Right lobe of liver (tissue), 6 donors: ENCODE measurements around the gene XRCC3. TPM values are rescaled to one million over a fixed set of nuclear protein-coding genes. Genes with fewer than 3 reads are reported as not detected.

Experiments used
- ATAC-seq, 4 donors: fragments of 200-7000 bp; cut with Tn5 transposase; one replicate each; pipeline ENCODE4 v1.9.1; 2020; ENCODE audit warnings: mild to moderate bottlenecking in 4 of 4, moderate library complexity in 4 of 4
- DNase-seq, 3 donors: peaks; one replicate each; pipeline ENCODE4 v3.0.0-alpha.2; 2020
- H3K27ac ChIP-seq, 3 donors: fragments of 200-600 bp; one replicate each; pipeline ENCODE4 v1.8.0; 2022
- H3K27me3 ChIP-seq, 2 donors: fragments of 200-600 bp; one replicate each; pipeline ENCODE4 v1.8.0; 2022
- H3K36me3 ChIP-seq, 4 donors: fragments of 200-600 bp; sonication (generic) in 1 of 4; one replicate each; pipeline versions ENCODE4 v1.5.1 to v1.8.0; 2017 to 2022; ENCODE audit warnings: control low read depth in 1 of 4
- H3K4me1 ChIP-seq, 4 donors: fragments of 200-600 bp; sonication (generic) in 1 of 4; one replicate each; pipeline versions ENCODE4 v1.5.1 to v1.8.0; 2017 to 2022; ENCODE audit warnings: control low read depth in 1 of 4
- H3K4me3 ChIP-seq, 3 donors: fragments of 200-600 bp; one replicate each; pipeline ENCODE4 v1.8.0; 2022
- H3K9me3 ChIP-seq, 4 donors: fragments of 200-600 bp; sonication (generic) in 1 of 4; one replicate each; pipeline versions ENCODE4 v1.5.1 to v1.8.0; 2017 to 2022; ENCODE audit warnings: control low read depth in 1 of 4
- CTCF ChIP-seq, 4 donors: fragments of 200-600 bp in 3 of 4; fragments of 450-650 bp in 1 of 4; IDR thresholded peaks; one replicate each; pipeline versions ENCODE4 v1.5.1 to v1.8.0; 2016 to 2022; ENCODE audit warnings: antibody characterized with exemption in 4 of 4, mild to moderate bottlenecking in 2 of 4
- POLR2A ChIP-seq: fragments of 450-650 bp; IDR thresholded peaks from one replicate; pipeline ENCODE4 v1.6.1; 2017; ENCODE audit warnings: antibody characterized with exemption, mild to moderate bottlenecking
- WGBS: methylation state at CpG from one replicate; pipeline ENCODE4 v1.1.6; 2018; ENCODE audit warnings: low coverage, low lambda C conversion rate; ENCODE audit not compliant: insufficient coverage; ENCODE audit errors: missing lambda C conversion rate; 5-methylcytosine and 5-hydroxymethylcytosine counted together
- intact Hi-C, 2 donors: fragments of 100-400 bp; cut with DNase I; formaldehyde crosslinking; loops; one replicate each; pipeline versions ENCODE4 v1.11.2 to v1.14.1; 2022
- total RNA-seq, 6 experiments: library from RNA; depleted of rRNA in 2 of 6; stranded (reverse); fragments of >200 nt in 2 of 6; fragmentation: NEBNext Ultra II Directional in 3 of 6; extraction: Animal tissue kit (Norgen Biotek cat#: 25700) in 3 of 6; gene quantifications; one replicate each; pipeline versions ENCODE4 v1.1.0 to v1.2.4, GENCODE V29; 2016 to 2023
- donor health status: DM: no; HTN: yes; CAD: no.
- donor health status: DM: no; HTN: no; CAD: no.
- donor health status: DM: no; HTN: no; CAD: no.
- donor health status: DM: no; HTN: yes; CAD: no.
- donor health status: DM: no; HTN: yes; CAD: no.

Gene XRCC3
- total RNA-seq, 6 experiments from 2014 or later = 0.88 to 6.3 (median 1.8) TPM

DNA sequence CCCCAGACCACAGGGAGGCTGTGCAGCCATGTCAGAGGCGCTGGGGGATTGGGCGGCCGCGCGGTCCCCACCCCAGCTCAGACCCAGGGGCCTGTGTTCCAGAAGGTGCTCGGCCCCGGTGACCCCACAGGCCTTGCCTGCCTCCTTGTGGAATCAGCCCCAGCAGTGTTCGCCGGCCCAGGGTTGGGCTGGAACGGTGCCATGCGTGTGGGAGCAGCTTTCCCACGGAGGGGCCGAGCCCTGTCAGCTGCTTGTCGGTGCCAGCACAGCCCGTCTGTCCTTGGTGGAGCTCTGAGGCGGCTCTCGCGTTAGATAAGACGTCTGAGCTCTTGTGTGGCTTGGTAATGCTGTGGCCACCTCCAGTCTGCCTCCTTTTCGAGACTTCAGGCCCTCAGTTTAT lies 8.9 kb upstream of the XRCC3 start:
- 60% methylated on average over 2 of the region's 20 CpGs for WGBS
- Histone ChIP-seq H3K36me3 (peaks cover 0 to 5% (median 0%) of the 10 kb centered on the region in 4 donors), H3K27ac (no peak overlapping the region), H3K9me3 (no peaks in the 10 kb centered on the region), H3K4me1 (peaks cover 0 to 21% (median 4%) of the 10 kb centered on the region in 4 donors), H3K27me3 (no peaks in the 10 kb centered on the region), H3K4me3 (no peak overlapping the region)
- DNase-seq = peak in 1 of 3 donors; percentile 51
- TF ChIP-seq CTCF (IDR thresholded peaks at IDR 0.05) (no peak), POLR2A (no peak)
- intact Hi-C loops = no loop called here
- ATAC-seq = peak in 3 of 4 donors; percentile 8 to 24 (median 19)

DNA sequence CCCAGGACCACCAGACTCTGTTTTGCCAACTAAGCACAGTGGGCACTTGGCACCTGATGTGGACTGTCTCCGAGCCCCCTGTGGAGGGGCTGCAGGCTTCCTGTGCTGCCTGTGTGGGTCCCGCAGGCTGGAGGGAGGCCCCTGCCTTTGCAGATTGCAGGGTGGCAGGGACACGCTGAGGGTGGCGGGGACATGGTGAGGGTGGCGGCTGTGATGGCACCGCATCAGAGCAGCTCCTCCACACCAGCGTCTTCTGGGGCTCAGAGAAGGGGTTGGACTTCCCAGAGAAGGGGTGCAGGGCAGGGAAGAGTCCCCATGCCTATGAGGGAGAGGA lies 8.5 kb upstream of the XRCC3 start:
- Histone ChIP-seq H3K4me1 (peaks cover 0 to 21% (median 4%) of the 10 kb centered on the region in 4 donors), H3K27ac (peak overlapping the region in 1 of 3 donors; percentile 49), H3K27me3 (no peaks in the 10 kb centered on the region), H3K4me3 (no peak overlapping the region), H3K36me3 (peaks cover 0 to 1% (median 0%) of the 10 kb centered on the region in 4 donors), H3K9me3 (no peaks in the 10 kb centered on the region)
- ATAC-seq = no peak
- no CpG with 5 or more reads among the region's 7 CpGs for WGBS
- DNase-seq = no peak
- TF ChIP-seq POLR2A = no peak
- no peak for TF ChIP-seq CTCF (IDR thresholded peaks at IDR 0.05)
- intact Hi-C loops = no loop called here

DNA sequence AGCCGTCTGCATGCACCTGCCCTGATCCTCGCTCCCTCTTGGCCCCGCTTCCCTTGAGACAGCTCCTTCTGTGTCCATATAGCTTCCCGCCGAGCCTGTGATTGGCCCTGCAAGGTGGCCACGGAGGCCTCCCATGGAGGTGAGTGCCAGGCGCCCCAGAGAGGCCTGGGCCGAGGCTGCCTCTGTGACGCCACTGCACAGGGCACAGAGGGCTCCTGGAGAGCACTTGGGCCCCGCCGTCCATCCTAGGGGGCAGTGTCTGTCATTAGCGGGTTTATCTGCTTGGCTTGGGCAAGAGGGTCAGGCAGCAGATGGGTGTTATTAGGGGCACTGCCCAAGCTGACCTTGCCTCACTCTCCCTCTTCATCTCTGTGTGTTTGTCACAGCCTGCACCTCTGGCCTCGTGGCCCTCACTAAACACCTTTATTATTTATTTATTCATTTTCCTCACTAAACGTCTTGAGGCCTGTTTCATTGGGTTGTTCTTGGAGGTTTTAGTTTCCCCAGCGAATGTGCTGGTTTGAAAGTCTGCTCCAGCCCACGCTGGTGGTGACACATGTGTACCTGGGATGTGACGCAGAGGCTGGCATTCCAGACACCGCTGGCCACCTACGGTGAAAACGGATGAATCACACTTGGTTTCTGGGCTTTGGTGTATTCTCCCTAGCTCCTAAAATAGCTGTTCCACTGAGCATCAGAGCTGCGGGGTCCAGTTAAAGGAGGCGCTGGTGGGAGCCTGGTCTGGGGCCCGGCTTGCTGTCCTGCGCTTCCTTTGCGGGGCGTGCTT lies 6.3 kb upstream of the XRCC3 start:
- Histone ChIP-seq H3K27ac (no peak overlapping the region), H3K4me3 (no peak overlapping the region), H3K9me3 (no peaks in the 10 kb centered on the region), H3K36me3 (no peaks in the 10 kb centered on the region), H3K4me1 (peaks cover 0 to 27% (median 4%) of the 10 kb centered on the region in 4 donors), H3K27me3 (no peaks in the 10 kb centered on the region)
- ATAC-seq (no peak), DNase-seq (no peak)
- intact Hi-C loops = no loop called here
- WGBS = 81% methylated on average over 8 of the region's 26 CpGs
- TF ChIP-seq POLR2A = no peak

- H3K9me3 ChIP-seq = no peaks in the 10 kb centered on the region
- no peak for TF ChIP-seq CTCF (IDR thresholded peaks at IDR 0.05)
- TF ChIP-seq POLR2A = no peak
- WGBS = 65% methylated on average over 2 of the region's 8 CpGs
- H3K36me3 ChIP-seq = no peaks in the 10 kb centered on the region
- H3K4me3 ChIP-seq = no peak overlapping the region
- ATAC-seq = no peak
- no peak overlapping the region for H3K27ac ChIP-seq
- peaks cover 0 to 20% (median 4%) of the 10 kb centered on the region in 4 donors for H3K4me1 ChIP-seq
- intact Hi-C loops = no loop called here
- DNase-seq = no peak
- no peaks in the 10 kb centered on the region for H3K27me3 ChIP-seq
Measured at GRCh38 chr14:103719751-103720150, 4.5 kb upstream of the XRCC3 start.

DNA sequence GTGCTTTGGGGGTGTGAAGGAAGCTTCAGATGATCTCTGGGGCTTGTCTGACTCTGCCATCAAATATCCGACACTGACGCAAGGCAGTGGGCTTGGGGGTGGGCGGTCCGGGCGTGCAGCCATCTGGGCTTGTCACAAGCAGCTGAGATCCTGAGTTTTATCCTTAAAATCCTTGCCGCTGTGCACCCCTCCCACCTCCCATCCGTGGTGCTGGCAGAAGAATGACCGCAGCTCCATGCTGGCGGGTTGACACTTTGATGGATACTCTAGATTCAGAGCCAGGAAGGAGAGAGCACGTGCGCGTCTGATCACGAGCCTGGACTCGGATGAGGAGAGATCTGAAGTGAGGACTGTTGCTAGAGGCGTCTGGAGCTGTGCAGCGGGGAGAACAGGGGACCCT lies 3.3 kb upstream of the XRCC3 start:
- no peaks in the 10 kb centered on the region for H3K27me3 ChIP-seq
- TF ChIP-seq POLR2A (no peak), CTCF (IDR thresholded peaks at IDR 0.05) (no peak)
- 80% methylated on average over 1 of the region's 16 CpGs for WGBS
- no peak overlapping the region for H3K27ac ChIP-seq
- DNase-seq (no peak), ATAC-seq (no peak)
- peaks cover 0 to 18% (median 7%) of the 10 kb centered on the region in 4 donors for H3K4me1 ChIP-seq
- H3K9me3 ChIP-seq = no peaks in the 10 kb centered on the region
- no peaks in the 10 kb centered on the region for H3K36me3 ChIP-seq
- H3K4me3 ChIP-seq = no peak overlapping the region
- intact Hi-C loops = no loop called here
